Large intestine (tissue), 3 donors: ENCODE data around the gene TPM1. TPM values are rescaled to one million over a fixed set of nuclear protein-coding genes. Genes with fewer than 3 reads are reported as not detected.

ENCODE experiments used
- DNase-seq, 2 donors: peaks; one replicate each; pipeline versions ENCODE4 v3.0.0 to v3.0.0-alpha.2; 2013
- H3K27ac ChIP-seq: one replicate; pipeline ENCODE4 v1.5.1; 2013; ENCODE audit warnings: low read length
- H3K27me3 ChIP-seq: 2 replicates; pipeline ENCODE4 v1.6.1; 2013; ENCODE audit warnings: low read length; ENCODE audit not compliant: control insufficient read depth, insufficient read depth
- H3K36me3 ChIP-seq: 2 replicates; pipeline ENCODE4 v1.6.1; 2013; ENCODE audit warnings: low read length; ENCODE audit not compliant: control insufficient read depth, insufficient read depth
- H3K4me1 ChIP-seq: one replicate; pipeline ENCODE4 v1.6.1; 2013; ENCODE audit warnings: low read length; ENCODE audit not compliant: control insufficient read depth, insufficient read depth
- H3K4me3 ChIP-seq: one replicate; pipeline ENCODE4 v1.5.1; 2013; ENCODE audit warnings: low read length
- H3K9me3 ChIP-seq: one replicate; pipeline ENCODE4 v1.6.1; 2013; ENCODE audit warnings: mild to moderate bottlenecking, low read depth, low read length, moderate library complexity; ENCODE audit not compliant: control insufficient read depth
- WGBS: methylation state at CpG from one replicate; pipeline ENCODE4 v1.1.5; 2013; ENCODE audit warnings: low lambda C conversion rate; ENCODE audit not compliant: insufficient coverage; 5-methylcytosine and 5-hydroxymethylcytosine counted together
- polyA plus RNA-seq: library from polyadenylated mRNA; unstranded; fragments of 120-200 nt; gene quantifications from one replicate; pipeline ENCODE4 v1.2.1, GENCODE V29; 2013

Gene TPM1
- polyA plus RNA-seq, 1 donor = 647 TPM

DNA sequence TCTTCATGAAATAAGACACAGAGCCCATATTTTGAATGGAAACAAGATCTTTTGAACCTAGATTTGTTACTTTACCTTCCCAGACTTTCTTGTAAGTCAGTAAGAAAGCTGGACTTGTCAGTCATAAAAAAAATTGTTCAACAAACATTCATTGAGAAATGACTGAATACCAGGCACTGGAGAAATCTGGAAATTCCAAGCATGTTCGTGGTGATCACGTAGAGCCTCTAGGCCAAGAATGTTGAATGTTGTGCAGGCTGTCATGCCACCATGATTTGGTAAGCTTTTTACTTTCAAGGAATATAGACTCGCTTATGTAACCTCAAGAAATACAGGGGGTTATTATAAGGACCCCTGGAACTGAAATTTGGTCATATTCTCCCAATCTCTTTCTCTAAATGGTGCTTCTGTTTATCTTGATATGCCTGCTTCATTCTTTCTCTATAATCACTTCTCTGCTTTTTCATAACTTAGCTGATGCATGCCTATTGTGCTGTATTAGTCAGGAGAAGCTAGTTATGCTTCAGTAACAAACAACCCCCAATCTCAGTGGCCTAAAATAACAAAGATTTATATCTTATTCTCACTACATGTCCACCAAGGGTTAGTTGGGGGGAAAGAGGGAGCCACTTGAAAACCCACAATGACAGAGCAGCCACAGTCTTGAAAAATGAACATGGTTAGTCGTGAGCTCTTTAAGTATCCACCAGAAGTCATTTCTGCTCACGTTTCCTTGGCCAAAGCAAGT lies 3.4 kb upstream of the TPM1 start:
- Histone ChIP-seq H3K36me3 (no peaks in the 10 kb centered on the region), H3K4me1 (no peaks in the 10 kb centered on the region), H3K4me3 (no peak overlapping the region), H3K9me3 (peaks cover 5% of the 10 kb centered on the region), H3K27ac (no peak overlapping the region), H3K27me3 (peaks cover 31% of the 10 kb centered on the region)
- 100% methylated on average over 1 of the region's 5 CpGs for WGBS
- no peak for DNase-seq

GRCh38 chr15:63039811-63040210 lies 2.7 kb upstream of the TPM1 start:
- Histone ChIP-seq H3K36me3 (no peaks in the 10 kb centered on the region), H3K27me3 (peaks cover 37% of the 10 kb centered on the region), H3K4me3 (no peak overlapping the region), H3K27ac (no peak overlapping the region), H3K9me3 (peaks cover 5% of the 10 kb centered on the region), H3K4me1 (no peaks in the 10 kb centered on the region)
- no CpG with 5 or more reads among the region's 4 CpGs for WGBS
- DNase-seq = no peak

DNA sequence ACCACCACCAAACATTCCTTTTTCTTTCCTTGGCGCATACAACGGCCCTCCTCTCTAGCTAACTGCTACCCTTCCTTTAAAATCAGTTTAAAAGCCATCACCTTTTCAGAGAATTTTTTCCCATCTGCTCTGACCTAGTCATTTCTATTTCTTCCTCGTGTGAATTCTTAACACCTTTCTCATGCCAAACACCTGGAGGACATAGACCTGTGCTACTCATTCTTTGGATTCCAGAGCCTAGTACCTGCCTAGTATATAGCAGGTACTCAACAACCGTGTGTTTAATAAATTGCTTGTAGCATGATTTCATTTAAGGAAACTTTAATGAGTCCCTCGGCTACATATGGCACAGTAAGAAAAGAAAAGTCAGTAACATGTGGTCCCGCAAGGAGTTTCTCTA lies 2.0 kb upstream of the TPM1 start:
- Histone ChIP-seq H3K4me3 (no peak overlapping the region), H3K36me3 (no peaks in the 10 kb centered on the region), H3K27ac (no peak overlapping the region), H3K27me3 (peaks cover 43% of the 10 kb centered on the region), H3K9me3 (peaks cover 5% of the 10 kb centered on the region), H3K4me1 (no peaks in the 10 kb centered on the region)
- 100% methylated on average over 1 of the region's 6 CpGs for WGBS
- no peak for DNase-seq

GRCh38 chr15:63040954-63041353 lies 1.6 kb upstream of the TPM1 start:
- DNase-seq = no peak
- no peaks in the 10 kb centered on the region for H3K4me1 ChIP-seq
- H3K27me3 ChIP-seq = peaks cover 43% of the 10 kb centered on the region
- WGBS = no CpG with 5 or more reads among the region's 6 CpGs
- no peak overlapping the region for H3K27ac ChIP-seq
- no peaks in the 10 kb centered on the region for H3K36me3 ChIP-seq
- no peak overlapping the region for H3K4me3 ChIP-seq
- peaks cover 5% of the 10 kb centered on the region for H3K9me3 ChIP-seq

DNA sequence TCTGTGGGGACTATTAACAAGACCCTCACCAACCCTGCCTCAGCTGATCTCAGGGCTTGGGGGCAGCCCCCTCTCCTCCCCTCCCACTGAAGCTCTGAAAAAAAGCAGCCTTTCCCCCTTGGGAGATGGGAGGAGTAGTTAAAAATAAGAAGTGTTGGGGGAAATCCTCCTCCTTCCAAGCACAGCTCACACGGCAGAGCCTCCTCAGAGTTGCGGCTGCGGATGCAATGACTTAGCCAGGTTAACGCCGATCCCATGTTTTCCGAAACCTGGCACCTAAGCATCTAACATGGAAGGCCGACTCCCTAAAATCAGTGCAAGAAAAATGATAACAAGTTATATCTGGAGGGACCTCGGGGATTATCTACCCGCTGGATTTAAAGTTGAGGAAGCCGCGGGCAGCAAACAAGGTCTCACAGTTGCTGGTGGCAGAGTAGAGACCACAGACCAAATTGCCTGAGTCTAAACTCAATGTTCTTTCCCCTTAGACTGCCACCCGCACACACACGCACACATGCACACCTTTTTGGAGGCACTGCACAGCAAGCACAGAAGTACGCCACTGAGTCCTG lies 1.1 kb upstream of the TPM1 start:
- no CpG with 5 or more reads among the region's 14 CpGs for WGBS
- Histone ChIP-seq H3K27me3 (peaks cover 43% of the 10 kb centered on the region), H3K4me1 (no peaks in the 10 kb centered on the region), H3K36me3 (no peaks in the 10 kb centered on the region), H3K9me3 (peaks cover 5% of the 10 kb centered on the region), H3K4me3 (peak overlapping the region; percentile 63), H3K27ac (peak overlapping the region; percentile 45)
- DNase-seq = no peak

DNA sequence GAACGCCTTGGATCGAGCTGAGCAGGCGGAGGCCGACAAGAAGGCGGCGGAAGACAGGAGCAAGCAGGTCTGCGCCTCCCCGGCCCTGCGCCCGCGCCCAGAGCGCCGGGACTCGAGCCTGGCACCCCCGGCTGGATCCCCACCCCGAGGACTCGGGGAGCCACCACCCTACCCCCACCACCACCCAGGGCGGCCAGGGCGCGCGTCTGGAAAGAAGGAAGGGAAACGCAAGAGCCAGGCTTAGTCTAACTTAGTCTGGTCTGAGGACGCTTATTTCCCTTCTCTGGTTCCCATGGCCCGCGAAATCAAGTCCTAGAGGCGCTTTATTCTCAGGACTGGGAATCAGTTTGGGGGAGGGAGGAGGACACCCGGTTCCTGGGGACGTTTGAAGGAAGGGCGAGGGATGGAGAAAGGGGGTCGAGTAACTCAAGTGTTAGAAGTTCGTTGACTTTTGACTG lies 359 bp downstream of the TPM1 start:
- DNase-seq = no peak
- peaks cover 7% of the 10 kb centered on the region for H3K4me1 ChIP-seq
- WGBS = 0% methylated on average over 2 of the region's 31 CpGs
- peak overlapping the region; percentile 71 for H3K27ac ChIP-seq
- H3K36me3 ChIP-seq = peaks cover 10% of the 10 kb centered on the region
- H3K9me3 ChIP-seq = peaks cover 5% of the 10 kb centered on the region
- peaks cover 43% of the 10 kb centered on the region for H3K27me3 ChIP-seq
- H3K4me3 ChIP-seq = peak overlapping the region; percentile 63

DNA sequence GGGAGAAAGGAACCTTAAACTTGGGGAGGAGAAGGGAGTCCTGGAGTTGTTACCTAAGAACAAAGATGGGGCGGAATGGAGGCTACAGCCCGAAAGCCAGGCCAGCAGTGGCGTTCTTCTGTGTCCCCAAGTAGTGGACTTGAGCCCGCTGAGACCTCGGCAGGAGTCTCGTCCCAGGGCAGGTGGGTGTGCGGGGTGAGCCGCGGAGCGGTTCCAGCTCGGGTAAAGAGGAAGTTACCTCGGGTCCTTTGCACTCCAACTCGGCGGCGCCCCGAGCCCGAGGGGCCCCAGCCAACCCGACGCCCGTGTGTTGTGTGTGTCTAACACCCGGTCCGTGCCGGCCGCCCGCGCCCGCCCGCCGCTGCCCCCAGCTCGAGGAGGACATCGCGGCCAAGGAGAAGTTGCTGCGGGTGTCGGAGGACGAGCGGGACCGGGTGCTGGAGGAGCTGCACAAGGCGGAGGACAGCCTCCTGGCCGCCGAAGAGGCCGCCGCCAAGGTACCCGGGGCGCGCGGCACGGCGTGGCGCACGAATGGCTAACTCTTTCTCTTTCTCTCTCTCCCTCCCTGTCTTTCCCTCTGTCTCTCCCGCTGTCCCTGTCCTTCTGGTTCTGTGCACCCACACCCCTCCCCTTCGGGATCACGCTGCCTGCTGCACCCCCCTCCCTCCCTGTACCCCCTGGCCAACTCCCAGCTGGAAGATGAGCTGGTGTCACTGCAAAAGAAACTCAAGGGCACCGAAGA lies 959 bp downstream of the TPM1 start:
- peaks cover 43% of the 10 kb centered on the region for H3K27me3 ChIP-seq

DNA sequence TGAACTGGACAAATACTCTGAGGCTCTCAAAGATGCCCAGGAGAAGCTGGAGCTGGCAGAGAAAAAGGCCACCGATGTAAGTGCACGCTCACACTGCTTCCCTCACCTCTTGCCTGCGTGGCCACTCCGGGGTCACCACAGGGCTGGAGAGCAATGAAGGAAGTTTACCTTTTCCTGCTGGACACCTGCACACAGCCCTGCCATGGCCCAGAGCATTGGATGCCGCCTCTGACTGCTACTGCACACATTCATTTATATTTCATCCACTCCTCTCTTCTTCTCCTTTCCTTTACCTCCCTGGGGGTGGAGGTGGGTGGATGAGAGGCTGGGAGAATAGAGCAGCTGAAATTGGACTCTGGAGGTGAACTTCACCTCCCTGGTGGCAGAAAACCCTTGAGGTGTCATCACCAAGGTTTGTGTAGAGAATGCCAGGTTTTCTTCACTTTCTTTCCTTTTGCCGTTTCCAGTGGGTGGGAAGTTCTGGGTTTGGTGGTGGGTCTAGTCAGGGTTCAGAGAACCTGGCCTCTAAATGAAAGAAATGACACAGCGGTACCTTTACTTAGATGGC lies 1.6 kb downstream of the TPM1 start:
- H3K27me3 ChIP-seq = peaks cover 43% of the 10 kb centered on the region

More for the DNA sequence above, 959 bp downstream of the TPM1 start:
- Histone ChIP-seq H3K9me3 (peaks cover 5% of the 10 kb centered on the region), H3K4me3 (peak overlapping the region; percentile 63), H3K27ac (peak overlapping the region; percentile 71), H3K36me3 (peaks cover 10% of the 10 kb centered on the region), H3K4me1 (peaks cover 7% of the 10 kb centered on the region)
- peak in 1 of 2 donors; percentile 64 for DNase-seq
- 0% methylated on average over 2 of the region's 54 CpGs for WGBS

DNA sequence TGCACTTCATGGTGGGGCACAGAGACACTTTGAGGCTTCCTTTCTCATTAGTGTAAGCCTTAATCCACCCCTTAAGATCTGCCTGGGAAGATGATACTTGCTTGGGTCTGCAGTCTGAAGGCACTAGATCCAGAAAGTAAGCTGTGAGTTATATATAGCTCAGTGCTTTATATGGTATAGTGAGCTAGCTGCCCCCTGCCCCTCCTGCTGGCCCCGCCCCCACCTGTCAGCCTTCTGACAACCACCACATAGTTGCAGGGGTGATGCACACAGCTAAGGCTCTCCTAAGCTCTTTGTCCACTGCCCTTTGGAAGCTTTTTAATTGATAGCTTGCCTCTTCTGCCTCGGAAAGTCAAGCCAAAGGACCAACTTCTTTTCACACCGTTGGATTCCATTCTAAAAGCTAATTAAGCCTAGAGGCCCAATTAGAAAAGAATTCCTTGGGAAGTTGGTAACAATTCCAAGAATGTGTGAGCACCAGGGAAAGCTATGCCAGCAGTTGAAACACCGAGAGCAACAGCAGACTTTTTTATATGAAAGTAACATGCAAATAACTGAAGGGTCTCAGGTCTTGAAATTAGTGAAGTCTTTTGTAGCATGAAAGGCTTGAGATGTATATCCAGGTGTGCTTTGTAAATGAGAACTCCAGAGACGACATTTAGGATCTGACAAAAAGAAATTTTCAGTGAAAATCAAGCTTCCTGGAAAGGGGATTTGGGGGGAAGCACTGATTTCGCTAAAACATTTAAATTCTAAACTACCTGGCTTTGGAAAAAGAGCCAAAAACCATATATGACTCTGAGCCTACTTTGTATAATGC lies 2.3 kb downstream of the TPM1 start:
- peak overlapping the region; percentile 63 for H3K4me3 ChIP-seq
- H3K9me3 ChIP-seq = peaks cover 5% of the 10 kb centered on the region
- peak overlapping the region; percentile 71 for H3K27ac ChIP-seq
- WGBS = 70% methylated on average over 2 of the region's 6 CpGs
- peaks cover 43% of the 10 kb centered on the region for H3K27me3 ChIP-seq
- no peak for DNase-seq
- H3K4me1 ChIP-seq = peaks cover 9% of the 10 kb centered on the region
- peaks cover 10% of the 10 kb centered on the region for H3K36me3 ChIP-seq

More for the DNA sequence above, 1.6 kb downstream of the TPM1 start:
- H3K4me1 ChIP-seq = peaks cover 7% of the 10 kb centered on the region
- H3K9me3 ChIP-seq = peaks cover 5% of the 10 kb centered on the region
- H3K4me3 ChIP-seq = peak overlapping the region; percentile 63
- no peak for DNase-seq
- H3K36me3 ChIP-seq = peaks cover 10% of the 10 kb centered on the region
- peak overlapping the region; percentile 71 for H3K27ac ChIP-seq
- no CpG with 5 or more reads among the region's 7 CpGs for WGBS
